ENCODE results near the gene THSD8.
A peak's percentile ranks its signal among the peaks of the same experiment; 100 is the strongest.

The THSD8 gene

DNA sequence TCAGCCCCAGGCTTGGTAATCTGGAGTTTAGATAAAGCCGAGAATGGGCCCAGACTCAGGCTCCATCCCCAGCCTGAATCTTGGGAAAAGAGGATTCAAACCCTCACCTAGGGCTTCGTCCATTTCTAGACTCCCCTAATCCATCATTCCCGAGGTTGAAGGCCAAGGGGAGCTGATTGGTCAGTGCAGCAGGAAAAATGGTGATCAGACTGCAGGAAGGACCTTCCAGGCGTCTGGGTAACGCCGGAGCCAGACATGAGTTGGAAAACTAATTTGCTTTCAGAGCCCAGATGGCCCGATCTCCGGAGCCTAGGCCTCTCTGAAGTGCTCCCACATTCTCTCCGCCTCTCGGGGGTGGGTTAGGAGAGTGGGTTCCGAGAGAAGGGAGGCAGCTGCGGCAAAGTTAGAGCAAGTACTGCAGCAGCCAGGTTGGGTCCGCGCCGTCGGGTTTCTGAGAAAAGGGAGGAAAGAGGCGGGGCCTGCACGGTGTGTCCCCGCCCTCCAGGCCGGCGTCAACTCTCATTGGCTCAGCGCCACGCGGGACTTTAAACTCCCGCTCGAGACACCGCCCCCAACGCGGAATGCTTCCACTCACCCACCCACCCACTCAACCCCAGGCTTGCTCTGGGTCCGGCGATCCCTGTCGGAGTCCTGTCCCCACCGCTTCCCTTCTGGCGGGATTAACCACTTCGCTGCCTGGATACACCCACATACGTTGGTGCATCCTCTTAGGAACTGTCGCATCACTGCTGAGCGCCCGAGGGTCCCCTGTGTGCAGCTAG lies 33.3 kb downstream of the THSD8 start:
- no peak for ATAC-seq (ENCODE audit: insufficient read depth, low read depth)
- DNase-seq: no peak
- Histone ChIP-seq H3K9ac (ENCODE audit: low read depth, low read length) (no peak overlapping the region), H3K4me3 (ENCODE audit: low read depth in 1 of 2, low read length in 2 of 2) (no peak overlapping the region), H3K36me3 (ENCODE audit: insufficient read depth, low read length) (no peaks in the 10 kb centered on the region), H3K4me1 (ENCODE audit: insufficient read depth, low read length) (peaks cover 49% of the 10 kb centered on the region), H3K79me2 (ENCODE audit: insufficient read depth, low read length) (peaks cover 12% of the 10 kb centered on the region), H3K4me2 (ENCODE audit: insufficient read depth, low read length) (peak overlapping the region; percentile 89), H3K9me3 (ENCODE audit: insufficient read depth, low read length, severe bottlenecking) (no peaks in the 10 kb centered on the region), H4K20me1 (ENCODE audit: insufficient read depth, low read length) (peaks cover 12% of the 10 kb centered on the region), H3K27me3 (ENCODE audit: insufficient read depth, low read length, poor library complexity) (no peaks in the 10 kb centered on the region), H2AFZ (ENCODE audit: low read depth, low read length) (no peak overlapping the region), H3K27ac (ENCODE audit: low read length) (no peak overlapping the region)
- TF ChIP-seq EZH2 (IDR thresholded peaks at IDR 0.05; ENCODE audit: borderline replicate concordance, low read depth, low read length, severe bottlenecking): no peak
- TF ChIP-seq, protein P1, sequence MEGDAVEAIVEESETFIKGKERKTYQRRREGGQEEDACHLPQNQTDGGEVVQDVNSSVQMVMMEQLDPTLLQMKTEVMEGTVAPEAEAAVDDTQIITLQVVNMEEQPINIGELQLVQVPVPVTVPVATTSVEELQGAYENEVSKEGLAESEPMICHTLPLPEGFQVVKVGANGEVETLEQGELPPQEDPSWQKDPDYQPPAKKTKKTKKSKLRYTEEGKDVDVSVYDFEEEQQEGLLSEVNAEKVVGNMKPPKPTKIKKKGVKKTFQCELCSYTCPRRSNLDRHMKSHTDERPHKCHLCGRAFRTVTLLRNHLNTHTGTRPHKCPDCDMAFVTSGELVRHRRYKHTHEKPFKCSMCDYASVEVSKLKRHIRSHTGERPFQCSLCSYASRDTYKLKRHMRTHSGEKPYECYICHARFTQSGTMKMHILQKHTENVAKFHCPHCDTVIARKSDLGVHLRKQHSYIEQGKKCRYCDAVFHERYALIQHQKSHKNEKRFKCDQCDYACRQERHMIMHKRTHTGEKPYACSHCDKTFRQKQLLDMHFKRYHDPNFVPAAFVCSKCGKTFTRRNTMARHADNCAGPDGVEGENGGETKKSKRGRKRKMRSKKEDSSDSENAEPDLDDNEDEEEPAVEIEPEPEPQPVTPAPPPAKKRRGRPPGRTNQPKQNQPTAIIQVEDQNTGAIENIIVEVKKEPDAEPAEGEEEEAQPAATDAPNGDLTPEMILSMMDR (IDR thresholded peaks at IDR 0.05; ENCODE audit: borderline replicate concordance, extremely low read depth, low read length, poor library complexity, severe bottlenecking): no peak

DNA sequence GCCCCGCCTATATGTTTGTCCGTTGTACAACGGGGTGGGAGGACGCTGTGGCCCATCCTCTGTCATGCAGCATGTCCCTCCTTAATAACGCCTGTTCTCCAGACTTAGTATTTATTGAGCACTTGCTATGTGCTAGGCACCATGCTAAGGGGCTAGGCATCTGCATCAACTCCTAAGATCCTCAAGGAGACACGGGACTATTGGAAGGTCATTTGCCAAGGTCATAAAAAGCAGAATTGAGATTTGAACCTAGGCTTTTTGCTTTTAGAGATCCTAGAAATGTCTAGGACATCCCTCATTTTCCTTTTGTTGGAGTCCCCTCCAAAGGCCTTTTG lies 34.6 kb downstream of the THSD8 start:
- no peak for DNase-seq
- Histone ChIP-seq H3K27ac (ENCODE audit: low read length) (no peak overlapping the region), H3K36me3 (ENCODE audit: insufficient read depth, low read length) (no peaks in the 10 kb centered on the region; the same call in 1 of the 2 replicates), H3K4me2 (ENCODE audit: insufficient read depth, low read length) (no peak overlapping the region), H3K79me2 (ENCODE audit: insufficient read depth, low read length) (peaks cover 24% of the 10 kb centered on the region), H2AFZ (ENCODE audit: low read depth, low read length) (no peak overlapping the region), H3K9me3 (ENCODE audit: insufficient read depth, low read length, severe bottlenecking) (no peaks in the 10 kb centered on the region), H3K4me1 (ENCODE audit: insufficient read depth, low read length) (peaks cover 58% of the 10 kb centered on the region), H3K4me3 (ENCODE audit: low read depth in 1 of 2, low read length in 2 of 2) (no peak overlapping the region), H3K27me3 (ENCODE audit: insufficient read depth, low read length, poor library complexity) (no peaks in the 10 kb centered on the region), H3K9ac (ENCODE audit: low read depth, low read length) (no peak overlapping the region), H4K20me1 (ENCODE audit: insufficient read depth, low read length) (peaks cover 23% of the 10 kb centered on the region)
- ATAC-seq (ENCODE audit: insufficient read depth, low read depth): no peak
- TF ChIP-seq EZH2 (IDR thresholded peaks at IDR 0.05; ENCODE audit: borderline replicate concordance, low read depth, low read length, severe bottlenecking): no peak
- TF ChIP-seq, protein P1 (IDR thresholded peaks at IDR 0.05; ENCODE audit: borderline replicate concordance, extremely low read depth, low read length, poor library complexity, severe bottlenecking): no peak

DNA sequence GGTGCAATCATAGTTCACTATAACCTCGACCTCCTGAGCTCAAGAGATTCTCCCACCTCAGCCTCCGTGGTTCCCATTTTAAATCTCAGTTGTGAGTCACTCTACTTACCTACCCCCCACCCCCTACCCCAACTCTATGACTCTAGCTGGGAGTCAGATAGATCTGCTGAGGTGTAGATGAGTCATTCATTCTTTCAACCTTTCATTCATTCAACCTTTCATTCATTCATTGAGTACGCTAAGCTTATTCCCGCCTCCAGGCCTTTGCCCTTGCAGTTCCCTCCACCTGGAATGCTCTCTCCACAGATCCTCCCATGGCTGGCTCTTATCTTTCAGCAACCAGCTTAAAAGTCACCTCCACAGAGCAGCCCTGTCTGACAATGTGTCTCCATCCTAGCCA lies 35.4 kb downstream of the THSD8 start:
- no peak for ATAC-seq (ENCODE audit: insufficient read depth, low read depth)
- Histone ChIP-seq H3K9me3 (ENCODE audit: insufficient read depth, low read length, severe bottlenecking) (no peaks in the 10 kb centered on the region), H3K4me2 (ENCODE audit: insufficient read depth, low read length) (peak overlapping the region; percentile 93; the same call in 1 of the 2 replicates), H2AFZ (ENCODE audit: low read depth, low read length) (no peak overlapping the region), H3K79me2 (ENCODE audit: insufficient read depth, low read length) (peaks cover 30% of the 10 kb centered on the region), H3K27me3 (ENCODE audit: insufficient read depth, low read length, poor library complexity) (no peaks in the 10 kb centered on the region), H3K4me3 (ENCODE audit: low read depth in 1 of 2, low read length in 2 of 2) (no peak overlapping the region), H3K36me3 (ENCODE audit: insufficient read depth, low read length) (no peaks in the 10 kb centered on the region; the same call in 1 of the 2 replicates), H3K9ac (ENCODE audit: low read depth, low read length) (no peak overlapping the region), H3K27ac (ENCODE audit: low read length) (no peak overlapping the region), H3K4me1 (ENCODE audit: insufficient read depth, low read length) (peaks cover 58% of the 10 kb centered on the region), H4K20me1 (ENCODE audit: insufficient read depth, low read length) (peaks cover 27% of the 10 kb centered on the region)
- no peak for TF ChIP-seq EZH2 (IDR thresholded peaks at IDR 0.05; ENCODE audit: borderline replicate concordance, low read depth, low read length, severe bottlenecking)
- TF ChIP-seq, protein P1 (IDR thresholded peaks at IDR 0.05; ENCODE audit: borderline replicate concordance, extremely low read depth, low read length, poor library complexity, severe bottlenecking): no peak
- no peak for DNase-seq
